GM19372 (cell line): ENCODE results near the gene TCFL5.
A peak's percentile ranks its signal among the peaks of the same experiment; 100 is the strongest.

ENCODE experiments used
- ATAC-seq: cut with Tn5 transposase; IDR thresholded peaks from one replicate; pipeline ENCODE4 v1.9.1; 2021; ENCODE audit warnings: mild to moderate bottlenecking, low read depth, moderate library complexity; ENCODE audit not compliant: unreplicated experiment

TCFL5 gene

GRCh38 chr20:62815066-62815991 is 46.3 kb downstream of the TCFL5 start:
- no peak for ATAC-seq

- no peak for ATAC-seq
Observed at GRCh38 chr20:62814709-62815065, 46.9 kb downstream of the TCFL5 start.

GRCh38 chr20:62814060-62814708 is 47.4 kb downstream of the TCFL5 start:
- ATAC-seq: no peak

DNA sequence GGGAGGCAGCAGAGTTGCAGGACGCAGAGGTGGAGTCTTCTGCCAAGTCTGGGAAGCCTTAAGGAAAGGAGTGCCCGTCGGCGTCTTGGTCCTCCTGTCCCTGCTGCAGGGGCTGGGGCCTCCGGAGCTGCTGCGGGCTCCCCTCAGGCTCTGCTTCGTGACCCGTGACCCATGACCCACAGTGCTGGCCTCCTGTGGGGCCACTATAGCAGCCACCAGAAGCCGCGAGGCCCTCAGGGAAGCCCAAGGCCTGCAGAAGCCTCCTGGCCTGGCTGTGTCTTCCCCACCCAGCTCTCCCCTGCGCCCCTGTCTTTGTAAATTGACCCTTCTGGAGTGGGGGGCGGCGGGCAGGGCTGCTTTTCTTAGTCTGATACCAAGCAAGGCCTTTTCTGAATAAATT is 48.0 kb downstream of the TCFL5 start:
- ATAC-seq: no peak

DNA sequence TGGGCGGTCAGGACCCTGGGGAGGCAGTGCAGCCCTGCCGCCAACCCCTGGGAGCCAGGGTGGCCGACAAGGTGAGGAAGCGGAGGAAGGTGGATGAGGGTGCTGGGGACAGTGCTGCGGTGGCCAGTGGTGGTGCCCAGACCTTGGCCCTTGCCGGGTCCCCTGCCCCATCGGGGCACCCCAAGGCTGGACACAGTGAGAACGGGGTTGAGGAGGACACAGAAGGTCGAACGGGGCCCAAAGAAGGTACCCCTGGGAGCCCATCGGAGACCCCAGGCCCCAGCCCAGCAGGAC is 48.8 kb downstream of the TCFL5 start:
- ATAC-seq: no peak

DNA sequence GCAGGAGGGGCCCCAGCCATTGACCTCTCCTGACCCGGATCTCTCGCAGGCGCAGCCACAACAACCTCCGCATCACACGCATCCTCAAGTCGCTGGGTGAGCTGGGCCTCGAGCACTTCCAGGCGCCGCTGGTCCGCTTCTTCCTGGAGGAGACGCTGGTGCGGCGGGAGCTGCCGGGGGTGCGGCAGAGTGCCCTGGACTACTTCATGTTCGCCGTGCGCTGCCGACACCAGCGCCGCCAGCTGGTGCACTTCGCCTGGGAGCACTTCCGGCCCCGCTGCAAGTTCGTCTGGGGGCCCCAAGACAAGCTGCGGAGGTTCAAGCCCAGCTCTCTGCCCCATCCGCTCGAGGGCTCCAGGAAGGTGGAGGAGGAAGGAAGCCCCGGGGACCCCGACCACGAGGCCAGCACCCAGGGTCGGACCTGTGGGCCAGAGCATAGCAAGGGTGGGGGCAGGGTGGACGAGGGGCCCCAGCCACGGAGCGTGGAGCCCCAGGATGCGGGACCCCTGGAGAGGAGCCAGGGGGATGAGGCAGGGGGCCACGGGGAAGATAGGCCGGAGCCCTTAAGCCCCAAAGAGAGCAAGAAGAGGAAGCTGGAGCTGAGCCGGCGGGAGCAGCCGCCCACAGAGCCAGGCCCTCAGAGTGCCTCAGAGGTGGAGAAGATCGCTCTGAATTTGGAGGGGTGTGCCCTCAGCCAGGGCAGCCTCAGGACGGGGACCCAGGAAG is 49.3 kb downstream of the TCFL5 start:
- no peak for ATAC-seq

GRCh38 chr20:62811720-62812119 is 49.9 kb downstream of the TCFL5 start:
- ATAC-seq: no peak

DNA sequence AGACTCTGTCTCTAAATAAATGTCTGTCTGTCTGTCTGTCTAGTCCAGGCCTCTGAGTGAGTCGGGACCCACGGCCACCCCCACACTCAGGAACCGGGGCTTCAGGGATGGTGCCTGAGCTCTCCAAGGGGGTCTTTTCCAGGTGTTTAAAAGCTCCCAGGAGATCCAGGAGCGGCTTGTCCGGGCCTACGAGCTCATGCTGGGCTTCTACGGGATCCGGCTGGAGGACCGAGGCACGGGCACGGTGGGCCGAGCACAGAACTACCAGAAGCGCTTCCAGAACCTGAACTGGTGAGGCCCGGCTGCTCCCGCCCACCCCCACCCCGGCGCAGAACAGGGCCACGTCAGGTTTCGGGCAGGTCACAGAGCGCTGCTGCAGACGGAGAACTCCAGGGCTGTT is 50.3 kb downstream of the TCFL5 start:
- no peak for ATAC-seq

- ATAC-seq: no peak
Observed at GRCh38 chr20:62809530-62810428, 51.8 kb downstream of the TCFL5 start.

DNA sequence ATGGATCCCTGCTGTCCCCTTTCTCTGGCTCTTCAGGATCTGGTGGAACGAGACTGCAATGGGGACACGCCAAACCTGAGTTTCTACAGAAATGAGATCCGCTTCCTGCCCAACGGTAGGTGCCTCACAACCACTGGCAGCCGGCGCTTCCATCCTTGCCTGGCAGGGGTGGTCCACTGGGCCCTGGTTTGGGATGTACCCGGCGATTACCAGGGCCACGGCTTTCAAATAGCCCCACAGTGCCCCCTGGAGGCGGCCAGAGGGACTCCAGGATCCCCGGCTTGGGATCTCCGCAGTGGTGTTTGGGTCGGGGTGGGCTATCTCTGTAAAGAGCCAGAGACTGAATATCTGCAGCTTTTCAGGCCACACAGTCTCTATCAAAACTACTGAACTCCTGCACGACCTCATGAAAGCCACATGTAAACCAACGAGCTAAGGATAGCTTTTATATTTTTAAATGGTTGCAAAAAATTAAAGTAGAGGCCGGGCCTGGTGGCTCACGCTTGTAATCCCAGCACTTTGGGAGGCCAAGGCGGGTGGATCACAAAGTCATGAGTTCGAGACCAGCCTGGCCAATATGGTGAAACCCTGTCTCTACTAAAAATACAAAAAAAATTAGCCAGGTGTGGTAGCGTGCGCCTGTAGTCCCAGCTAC is 53.3 kb downstream of the TCFL5 start:
- no peak for ATAC-seq

GRCh38 chr20:62807444-62808210 is 54.0 kb downstream of the TCFL5 start:
- ATAC-seq: no peak

DNA sequence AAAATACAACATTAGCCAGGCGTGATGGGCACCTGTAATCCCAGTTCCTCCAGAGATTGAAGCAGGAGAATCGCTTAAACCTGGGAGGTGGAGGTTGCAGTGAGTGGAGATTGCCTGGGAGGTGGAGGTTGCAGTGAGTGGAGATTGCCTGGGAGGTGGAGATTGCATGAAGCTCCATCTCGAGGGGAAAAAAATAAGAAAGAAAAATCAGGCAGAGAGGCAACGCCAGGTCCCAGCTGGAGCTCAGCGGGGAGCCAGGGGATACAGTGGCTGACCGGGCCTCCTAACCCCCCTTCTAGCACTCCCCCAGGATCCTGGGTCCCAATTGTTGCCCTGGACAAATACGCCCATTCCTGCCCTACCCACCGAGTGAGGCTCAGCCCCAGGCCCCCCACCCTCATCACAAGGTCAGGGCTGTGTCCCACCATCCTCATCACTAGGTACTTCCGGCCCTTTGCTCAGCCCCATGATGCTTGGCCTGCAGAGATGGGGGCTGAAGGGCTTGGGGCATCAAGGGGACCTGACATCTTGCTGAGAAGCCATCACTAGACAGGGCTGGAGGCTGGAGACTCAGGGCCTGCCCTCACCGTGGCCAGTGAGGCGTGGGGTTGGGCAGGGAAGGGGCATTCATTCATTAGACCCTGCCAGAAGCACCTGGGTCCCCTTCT is 55.1 kb downstream of the TCFL5 start:
- no peak for ATAC-seq

DNA sequence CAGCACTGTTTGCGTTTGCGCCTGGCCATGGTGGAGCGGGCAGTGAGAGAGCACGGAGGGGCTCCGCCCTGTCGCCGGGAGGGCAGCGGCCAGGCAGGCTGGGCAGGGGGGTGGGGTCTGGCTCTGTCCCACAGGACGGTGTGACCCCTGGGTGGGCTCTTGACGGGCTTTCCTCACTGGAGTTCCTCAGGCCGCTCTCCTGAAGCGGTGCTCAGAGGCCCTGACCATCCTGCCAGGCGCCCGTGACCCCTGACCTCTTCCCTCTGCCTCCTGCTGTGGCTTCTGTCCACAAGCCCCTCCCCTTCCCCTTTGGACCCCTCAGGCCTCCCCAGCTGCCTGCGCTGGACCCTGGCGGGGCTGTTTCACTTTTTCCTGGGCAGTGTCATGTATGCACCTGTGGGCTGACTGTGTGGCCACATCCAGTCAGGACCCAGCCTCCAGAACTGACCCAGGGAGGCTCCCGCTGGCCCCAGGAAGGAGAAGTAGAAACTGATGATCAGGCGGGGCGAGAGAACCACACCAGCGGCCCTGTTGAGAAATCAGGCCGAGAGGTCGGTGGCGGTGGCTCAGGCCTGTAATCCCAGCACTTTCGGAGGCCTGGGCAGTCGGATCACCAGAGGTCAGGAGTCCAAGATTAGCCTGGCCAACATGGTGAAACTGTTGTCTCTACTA is 55.8 kb downstream of the TCFL5 start:
- no peak for ATAC-seq

GRCh38 chr20:62805155-62805710 is 56.4 kb downstream of the TCFL5 start:
- ATAC-seq: peak; percentile 27

DNA sequence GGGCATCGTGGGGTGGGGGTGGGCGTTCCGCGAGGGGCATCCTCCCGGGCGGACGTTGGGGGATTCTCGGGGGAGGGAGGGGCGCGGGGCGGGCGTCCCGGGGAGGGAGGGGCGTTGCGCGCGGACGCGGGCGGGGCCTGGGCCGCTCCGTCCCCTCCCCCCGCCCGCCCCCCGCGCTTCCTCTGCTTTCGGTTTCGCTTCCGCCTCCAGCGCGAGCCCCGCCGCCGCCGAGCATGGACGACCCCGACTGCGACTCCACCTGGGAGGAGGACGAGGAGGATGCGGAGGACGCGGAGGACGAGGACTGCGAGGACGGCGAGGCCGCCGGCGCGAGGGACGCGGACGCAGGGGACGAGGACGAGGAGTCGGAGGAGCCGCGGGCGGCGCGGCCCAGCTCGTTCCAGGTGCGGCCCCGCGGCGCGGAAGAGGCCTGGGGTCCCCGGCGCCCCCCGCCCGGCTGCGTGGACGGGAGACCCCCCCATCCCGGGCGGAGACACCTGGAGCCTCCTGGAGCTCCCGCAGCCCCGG is 56.9 kb downstream of the TCFL5 start, which contains the start of gene OGFR:
OGFR (plus strand) TSS at position 209 of the 528 bp plus-strand sequence; CDS start at position 234, 25 bp downstream.
- peak; percentile 57 for ATAC-seq

DNA sequence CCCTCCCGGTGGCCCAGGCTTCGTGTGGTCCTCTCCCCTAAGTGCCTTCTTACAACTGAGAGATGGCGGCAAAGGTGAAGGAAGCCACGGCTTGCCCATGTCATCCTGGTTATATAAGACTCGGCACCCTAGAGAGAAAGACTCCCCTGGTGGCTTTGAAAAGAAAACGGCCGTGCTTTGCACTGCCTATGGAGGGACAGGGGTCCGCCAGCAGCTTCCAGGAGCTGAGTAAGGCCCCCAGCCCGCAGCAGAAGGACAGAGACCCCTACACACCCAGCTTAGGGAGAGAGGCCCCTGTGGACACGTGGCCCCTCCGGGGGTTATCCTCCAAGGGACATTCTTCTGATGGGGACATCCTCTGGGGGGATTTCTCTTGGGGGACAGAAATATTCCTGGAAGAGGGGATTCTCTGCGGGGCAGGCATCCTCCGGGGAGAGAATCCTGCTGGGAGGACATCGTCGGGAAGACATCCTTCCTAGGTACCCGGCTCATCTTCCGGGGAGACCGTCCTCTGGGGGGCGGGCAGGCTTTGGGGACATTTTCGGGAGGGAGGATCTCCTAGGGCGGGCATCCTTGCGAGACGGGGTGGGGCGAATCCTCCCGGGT is 57.5 kb downstream of the TCFL5 start:
- ATAC-seq: no peak
